Erythroblast (primary cell): ENCODE data around the gene SERTM2.

Source experiments
- GATA1 ChIP-seq: IDR thresholded peaks from 2 replicates; pipeline ENCODE4 v1.6.1; 2011; ENCODE audit warnings: low read depth, mild to moderate bottlenecking, control low read depth, low read length, moderate library complexity
- POLR2A ChIP-seq: IDR thresholded peaks from 2 replicates; pipeline ENCODE4 v1.6.1; 2011; ENCODE audit warnings: mild to moderate bottlenecking, low read length

DNA sequence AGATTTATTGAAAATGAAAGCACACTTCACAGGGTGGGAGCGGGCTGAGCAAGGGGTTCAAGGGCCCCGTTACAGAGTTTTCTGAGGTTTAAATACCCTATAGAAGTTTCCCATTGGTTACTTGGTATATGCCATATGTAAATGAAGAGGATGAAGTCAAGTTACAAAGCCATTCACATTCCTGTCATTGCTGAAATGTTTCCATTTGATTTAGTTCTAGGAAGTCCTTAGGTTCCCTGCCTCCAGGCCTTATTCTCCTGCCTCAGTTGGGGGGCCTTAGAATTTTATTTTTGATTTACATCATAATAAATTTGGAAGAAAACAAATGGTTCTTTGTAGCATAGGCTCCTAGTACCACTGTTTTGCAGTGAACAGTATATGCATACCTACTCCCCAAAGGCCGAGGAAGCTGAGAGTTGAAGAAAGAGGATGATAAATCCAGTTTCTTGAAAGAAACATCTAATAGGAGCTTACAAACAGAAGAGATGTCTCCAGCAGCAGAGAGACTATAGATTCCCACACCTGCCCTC, 31.8 kb downstream of the SERTM2 start:
- no peak for TF ChIP-seq POLR2A
- no peak for TF ChIP-seq GATA1
